H1 (cell line): ENCODE results near the gene SEC16A. TPM values are rescaled to one million over a fixed set of nuclear protein-coding genes. Genes with fewer than 3 reads are reported as not detected.

Experiments used
- CTCF ChIA-PET: fragments of 300-600 bp; sonication (Branson Sonifier 250); formaldehyde crosslinking; loops from one replicate; lab custom pipeline; 2021; ENCODE audit not compliant: partially characterized antibody; lab: Charles Lee
- POLR2A ChIA-PET: fragments of 300-600 bp; sonication (Branson Sonifier 250); formaldehyde crosslinking; loops from one replicate; lab custom pipeline; 2021; ENCODE audit warnings: inconsistent platforms; ENCODE audit not compliant: partially characterized antibody; lab: Charles Lee
- DNase-seq, 2 experiments: peaks; one replicate each; pipeline versions ENCODE4 v3.0.0 to v3.0.0-alpha.2; 2010 to 2022; ENCODE audit warnings: low spot score in 2 of 2, low read depth in 1 of 2, mixed read lengths in 1 of 2
- FAIRE-seq: peaks from 2 replicates; lab custom pipeline; 2011; peaks lifted over from hg19 to GRCh38; lab: Jason Lieb, UNC
- H2AFZ ChIP-seq: 2 replicates; pipeline ENCODE4 v1.8.1; 2012; ENCODE audit warnings: low read length, inconsistent platforms
- H2AK5ac ChIP-seq: 2 replicates; pipeline ENCODE4 v1.6.1; 2013; ENCODE audit warnings: low read depth, low read length
- H2BK120ac ChIP-seq: replicated peaks from 2 replicates; pipeline ENCODE3; 2013; ENCODE audit warnings: low read depth, low read length, inconsistent platforms
- H2BK12ac ChIP-seq: 2 replicates; pipeline ENCODE4 v1.6.1; 2013; ENCODE audit warnings: low read depth, low read length
- H2BK15ac ChIP-seq: 2 replicates; pipeline ENCODE4 v1.6.1; 2013; ENCODE audit warnings: low read length
- H2BK20ac ChIP-seq: 2 replicates; pipeline ENCODE4 v1.6.1; 2013; ENCODE audit warnings: low read length
- H2BK5ac ChIP-seq: 2 replicates; pipeline ENCODE4 v1.6.1; 2013; ENCODE audit warnings: low read depth, low read length
- H3K14ac ChIP-seq: 2 replicates; pipeline ENCODE4 v1.6.1; 2013; ENCODE audit warnings: inconsistent platforms; ENCODE audit not compliant: insufficient read length
- H3K18ac ChIP-seq: 2 replicates; pipeline ENCODE4 v1.6.1; 2013; ENCODE audit warnings: low read length; ENCODE audit errors: extremely low read depth
- H3K23ac ChIP-seq: 2 replicates; pipeline ENCODE4 v1.6.1; 2013; ENCODE audit warnings: inconsistent platforms; ENCODE audit not compliant: insufficient read length
- H3K23me2 ChIP-seq: 2 replicates; pipeline ENCODE4 v1.6.1; 2013; ENCODE audit warnings: low read depth, low read length
- H3K27ac ChIP-seq: 2 replicates; pipeline ENCODE4 v1.6.1; 2011; ENCODE audit warnings: low read depth, low read length, inconsistent platforms
- H3K27me3 ChIP-seq, 4 experiments: replicated peaks in 1 of 4; 1 replicate in 1 of 4; 2 replicates in 3 of 4; pipeline versions ENCODE4 v1.6.1 to v1.8.1; 2011 to 2013; ENCODE audit warnings: low read length in 3 of 4, mild to moderate bottlenecking in 3 of 4, inconsistent platforms in 2 of 4, mixed read lengths in 2 of 4, moderate library complexity in 1 of 4; ENCODE audit not compliant: control insufficient read depth in 3 of 4, insufficient read depth in 3 of 4; ENCODE audit errors: extremely low read depth in 1 of 4
- H3K36me3 ChIP-seq, 4 experiments: 2 replicates each; pipeline versions ENCODE4 v1.6.1 to v1.8.1; 2011 to 2013; ENCODE audit warnings: mild to moderate bottlenecking in 4 of 4, low read length in 3 of 4, moderate library complexity in 2 of 4, control low read depth in 1 of 4, inconsistent platforms in 1 of 4; ENCODE audit not compliant: insufficient read depth in 4 of 4, control insufficient read depth in 2 of 4
- H3K4ac ChIP-seq: replicated peaks from 2 replicates; pipeline ENCODE3; 2013; ENCODE audit warnings: low read length, low read depth, mixed read lengths, inconsistent platforms; ENCODE audit not compliant: insufficient read length
- H3K4me1 ChIP-seq, 4 experiments: replicated peaks in 1 of 4; 1 replicate in 1 of 4; 2 replicates in 3 of 4; pipeline versions ENCODE4 v1.6.1 to v1.8.1; 2011 to 2013; ENCODE audit warnings: low read length in 3 of 4, inconsistent platforms in 2 of 4, mixed read lengths in 1 of 4; ENCODE audit not compliant: insufficient read depth in 4 of 4, control insufficient read depth in 3 of 4
- H3K4me2 ChIP-seq, 2 experiments: 2 replicates each; pipeline versions ENCODE4 v1.6.1 to v1.8.1; 2011 to 2013; ENCODE audit warnings: low read depth in 2 of 2, low read length in 2 of 2, control low read depth in 1 of 2, inconsistent platforms in 1 of 2, mild to moderate bottlenecking in 1 of 2; ENCODE audit not compliant: insufficient read depth in 1 of 2
- H3K4me3 ChIP-seq, 4 experiments: fragments of 200-600, 300-600 bp in 1 of 4; sonication (generic), shearing (Covaris generic), sonication (Bioruptor Twin) in 1 of 4; 2 replicates each; pipeline versions ENCODE4 v1.5.1 to v1.8.1; 2011 to 2016; ENCODE audit warnings: low read length in 4 of 4, low read depth in 3 of 4, control low read depth in 2 of 4, inconsistent platforms in 2 of 4, mild to moderate bottlenecking in 2 of 4, mixed read lengths in 1 of 4, moderate library complexity in 1 of 4; ENCODE audit not compliant: insufficient read depth in 2 of 4; ENCODE audit errors: extremely low read depth in 1 of 4
- H3K56ac ChIP-seq: replicated peaks from 2 replicates; pipeline ENCODE3; 2013; ENCODE audit warnings: low read depth, mild to moderate bottlenecking, mixed read lengths, low read length, inconsistent platforms; ENCODE audit not compliant: insufficient read length
- H3K79me1 ChIP-seq: 2 replicates; pipeline ENCODE4 v1.6.1; 2013; ENCODE audit warnings: low read depth, low read length, control low read depth
- H3K79me2 ChIP-seq, 2 experiments: 2 replicates each; pipeline versions ENCODE4 v1.6.1 to v1.8.1; 2012 to 2013; ENCODE audit warnings: low read length in 2 of 2, mild to moderate bottlenecking in 2 of 2, inconsistent platforms in 1 of 2; ENCODE audit not compliant: insufficient read depth in 2 of 2, control insufficient read depth in 1 of 2
- H3K9ac ChIP-seq, 4 experiments: replicated peaks in 1 of 4; 1 replicate in 1 of 4; 2 replicates in 3 of 4; pipeline versions ENCODE4 v1.6.1 to v1.8.1; 2011 to 2013; ENCODE audit warnings: low read depth in 3 of 4, low read length in 3 of 4, control low read depth in 2 of 4, mild to moderate bottlenecking in 2 of 4, moderate library complexity in 2 of 4, inconsistent platforms in 1 of 4; ENCODE audit errors: extremely low read depth in 1 of 4
- H3K9me3 ChIP-seq, 2 experiments: 2 replicates each; pipeline versions ENCODE4 v1.6.1 to v1.8.1; 2012 to 2013; ENCODE audit warnings: mild to moderate bottlenecking in 2 of 2, moderate library complexity in 2 of 2, control low read depth in 1 of 2, inconsistent platforms in 1 of 2, low read depth in 1 of 2, low read length in 1 of 2, mixed read lengths in 1 of 2; ENCODE audit not compliant: insufficient read depth in 2 of 2
- H4K20me1 ChIP-seq, 2 experiments: replicated peaks in 1 of 2; 2 replicates each; pipeline versions ENCODE3 to v1.8.1; 2011 to 2013; ENCODE audit warnings: inconsistent platforms in 2 of 2, low read length in 2 of 2, mild to moderate bottlenecking in 1 of 2; ENCODE audit not compliant: insufficient read depth in 2 of 2, control insufficient read depth in 1 of 2
- H4K5ac ChIP-seq: 2 replicates; pipeline ENCODE4 v1.6.1; 2013; ENCODE audit warnings: low read length, low read depth, mixed read lengths, inconsistent platforms; ENCODE audit not compliant: insufficient read length
- H4K8ac ChIP-seq: 2 replicates; pipeline ENCODE4 v1.8.0; 2013; ENCODE audit warnings: mild to moderate bottlenecking, moderate library complexity, low read length, inconsistent platforms; ENCODE audit not compliant: insufficient read depth; ENCODE audit errors: extremely low read depth
- H4K91ac ChIP-seq: replicated peaks from 2 replicates; pipeline ENCODE3; 2013; ENCODE audit warnings: low read length, mixed read lengths, inconsistent platforms; ENCODE audit not compliant: insufficient read length
- BACH1 ChIP-seq: IDR thresholded peaks from 2 replicates; pipeline ENCODE4 v1.6.1; 2012; ENCODE audit warnings: low read length, improper control_type of control experiment
- FOSL1 ChIP-seq: IDR thresholded peaks from 2 replicates; pipeline ENCODE4 v1.6.1; 2011; ENCODE audit warnings: mild to moderate bottlenecking, low read depth, low read length, moderate library complexity; ENCODE audit not compliant: insufficient read depth
- KDM1A ChIP-seq: fragments of 200-600, 300-600 bp; sonication (generic); IDR thresholded peaks from 2 replicates; pipeline ENCODE4 v1.7.1; 2016; ENCODE audit warnings: mild to moderate bottlenecking, low read length, borderline replicate concordance
- KDM5A ChIP-seq: fragments of 200-600 bp; IDR thresholded peaks from 2 replicates; pipeline ENCODE4 v1.7.1; 2012; ENCODE audit warnings: mild to moderate bottlenecking, low read length, inconsistent platforms, mixed read lengths
- PHF8 ChIP-seq: fragments of 200-600 bp; sonication (generic); conservative IDR thresholded peaks from 2 replicates; pipeline ENCODE4 v1.7.1; 2012; ENCODE audit warnings: low read depth, mild to moderate bottlenecking, inconsistent platforms, low read length, moderate library complexity
- RXRA ChIP-seq: IDR thresholded peaks from 2 replicates; pipeline ENCODE4 v1.6.1; 2011; ENCODE audit warnings: low read depth, mild to moderate bottlenecking, low read length, moderate library complexity; ENCODE audit not compliant: insufficient read depth
- TBP ChIP-seq: IDR thresholded peaks from 2 replicates; pipeline ENCODE4 v1.6.1; 2011; ENCODE audit warnings: low read depth, low read length, improper control_type of control experiment
- TEAD4 ChIP-seq: IDR thresholded peaks from 2 replicates; pipeline ENCODE4 v1.6.1; 2012; ENCODE audit warnings: low read depth, low read length, inconsistent platforms, mixed read lengths
- ZNF274 ChIP-seq: IDR thresholded peaks from 2 replicates; pipeline ENCODE4 v1.7.0; 2012; ENCODE audit warnings: low read length, borderline replicate concordance; ENCODE audit errors: extremely low read depth
- WGBS, 2 experiments: shearing (Covaris generic) in 1 of 2; methylation state at CpG; one replicate each; pipeline versions ENCODE4 v1.1.6 to v1.1.7; 2013 to 2015; ENCODE audit warnings: low lambda C conversion rate in 2 of 2, mixed read lengths in 2 of 2, inconsistent platforms in 1 of 2, low coverage in 1 of 2, missing lambda C conversion rate in 1 of 2; ENCODE audit not compliant: insufficient replicate concordance in 2 of 2, insufficient coverage in 1 of 2, insufficient read length in 1 of 2; ENCODE audit errors: extremely low coverage in 1 of 2, missing lambda C conversion rate in 1 of 2; 5-methylcytosine and 5-hydroxymethylcytosine counted together
- polyA plus RNA-seq, 7 experiments: library from polyadenylated mRNA; depleted of rRNA in 3 of 7; stranded (reverse) in 5 of 7; unstranded in 2 of 7; fragments of >200 nt in 5 of 7; fragments of 200-250 nt in 2 of 7; gene quantifications; 1 replicate in 5 of 7; 2 replicates in 1 of 7; 4 replicates in 1 of 7; pipeline versions ENCODE4 v1.2.1 to v1.2.3, GENCODE V29; 2011 to 2013; ENCODE audit warnings: missing spikeins in 2 of 7, mixed read lengths in 2 of 7
- total RNA-seq: library from RNA; stranded (reverse); fragmentation: NEBNext Ultra II Directional; extraction: Animal tissue kit (Norgen Biotek cat#: 25700); gene quantifications from 2 replicates; pipeline ENCODE4 v1.2.1, GENCODE V29; 2021

Gene SEC16A
- total and polyA plus RNA-seq, 2 of the 8 experiments (the other 6 are each of a cell fraction or from before 2014, with no cell fraction given): 21.6 to 49.0 TPM

DNA sequence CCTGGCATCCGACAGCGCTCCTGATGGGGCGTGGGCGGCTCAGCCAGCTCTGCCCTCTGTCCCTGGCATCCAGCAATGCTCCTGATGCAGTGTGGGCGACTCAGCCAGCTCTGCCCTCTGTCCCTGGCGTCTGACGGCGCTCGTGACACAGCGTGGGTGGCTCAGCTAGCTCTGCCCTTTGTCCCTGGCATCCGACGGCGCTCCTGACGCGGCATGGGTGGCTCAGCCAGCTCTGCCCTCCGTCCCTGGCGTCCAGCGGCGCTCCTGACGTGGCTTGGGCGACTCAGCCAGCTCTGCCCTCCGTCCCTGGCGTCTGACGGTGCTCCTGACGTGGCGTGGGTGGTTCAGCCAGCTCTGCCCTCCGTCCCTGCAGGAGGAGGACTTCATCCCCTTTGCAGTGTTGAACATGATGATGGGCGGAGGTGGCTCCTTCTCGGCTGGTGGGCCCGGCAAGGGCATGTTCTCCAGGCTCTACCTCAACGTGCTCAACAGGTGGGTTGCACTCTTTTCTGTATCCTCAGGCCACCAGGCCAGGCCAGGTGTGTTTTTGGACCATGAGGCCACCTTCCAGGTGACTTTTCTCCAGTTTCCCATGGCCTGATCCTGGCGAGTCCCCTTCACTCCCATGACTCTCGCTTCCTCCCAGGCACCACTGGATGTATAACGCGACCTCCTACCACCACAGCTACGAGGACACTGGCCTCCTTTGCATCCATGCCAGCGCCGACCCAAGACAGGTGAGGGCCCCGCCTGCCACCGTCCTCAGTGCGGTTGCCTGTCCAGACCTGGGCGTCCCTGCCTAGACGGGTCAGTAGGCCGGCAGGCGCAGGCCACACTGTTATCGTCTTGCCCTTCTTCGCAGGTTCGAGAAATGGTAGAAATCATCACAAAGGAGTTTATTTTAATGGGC, 64.4 kb downstream of the SEC16A start:
- Histone ChIP-seq H3K36me3 (peaks cover 38 to 68% (median 55%) of the 10 kb centered on the region in 4 experiments), H3K4me1 (no peaks in the 10 kb centered on the region), H3K23me2 (no peaks in the 10 kb centered on the region), H3K56ac (no peak overlapping the region), H4K5ac (no peak overlapping the region), H4K20me1 (peaks cover 14 to 17% of the 10 kb centered on the region in 2 experiments), H3K27ac (no peak overlapping the region), H3K79me1 (peaks cover 2% of the 10 kb centered on the region; the same call in 1 of the 2 replicates), H3K23ac (no peak overlapping the region), H2AK5ac (no peak overlapping the region), H2BK5ac (no peak overlapping the region), H2BK20ac (no peak overlapping the region), H2BK15ac (no peak overlapping the region), H3K4ac (no peak overlapping the region), H3K14ac (no peak overlapping the region), H3K18ac (no peak overlapping the region), H3K4me2 (no peak overlapping the region), H3K27me3 (no peaks in the 10 kb centered on the region), H3K4me3 (no peak overlapping the region), H3K79me2 (peaks cover 0 to 5% of the 10 kb centered on the region in 2 experiments; a peak in 2 of 4 replicates), H2BK120ac (no peak overlapping the region), H2BK12ac (no peak overlapping the region), H4K91ac (no peak overlapping the region), H2AFZ (no peak overlapping the region), H3K9ac (no peak overlapping the region), H3K9me3 (no peaks in the 10 kb centered on the region), H4K8ac (no peak overlapping the region; the same call in 1 of the 2 replicates)
- CTCF ChIA-PET: interaction anchor here (0.8 kb wide), 1 partner anchor 12 kb away, joined by 3 read pairs; no protein-coding TSS in a partner anchor
- POLR2A ChIA-PET: interaction anchor here (0.7 to 4.4 kb wide), 6 partner anchors 9 to 37 kb away, joined by 3 to 25 read pairs (median 4); no protein-coding TSS in a partner anchor
- 94% methylated on average over 48 of the region's 48 CpGs; no CpG with 5 or more reads in 1 of the 2 experiments for WGBS, 2 experiments
- FAIRE-seq: no peak
- no peak for DNase-seq
- TF ChIP-seq BACH1 (no peak), TBP (no peak), KDM1A (no peak), KDM5A (no peak), PHF8 (no peak), TEAD4 (no peak), ZNF274 (no peak), FOSL1 (no peak), RXRA (no peak)
